Measurements from ENCODE around the gene C12orf57.

The C12orf57 gene

DNA sequence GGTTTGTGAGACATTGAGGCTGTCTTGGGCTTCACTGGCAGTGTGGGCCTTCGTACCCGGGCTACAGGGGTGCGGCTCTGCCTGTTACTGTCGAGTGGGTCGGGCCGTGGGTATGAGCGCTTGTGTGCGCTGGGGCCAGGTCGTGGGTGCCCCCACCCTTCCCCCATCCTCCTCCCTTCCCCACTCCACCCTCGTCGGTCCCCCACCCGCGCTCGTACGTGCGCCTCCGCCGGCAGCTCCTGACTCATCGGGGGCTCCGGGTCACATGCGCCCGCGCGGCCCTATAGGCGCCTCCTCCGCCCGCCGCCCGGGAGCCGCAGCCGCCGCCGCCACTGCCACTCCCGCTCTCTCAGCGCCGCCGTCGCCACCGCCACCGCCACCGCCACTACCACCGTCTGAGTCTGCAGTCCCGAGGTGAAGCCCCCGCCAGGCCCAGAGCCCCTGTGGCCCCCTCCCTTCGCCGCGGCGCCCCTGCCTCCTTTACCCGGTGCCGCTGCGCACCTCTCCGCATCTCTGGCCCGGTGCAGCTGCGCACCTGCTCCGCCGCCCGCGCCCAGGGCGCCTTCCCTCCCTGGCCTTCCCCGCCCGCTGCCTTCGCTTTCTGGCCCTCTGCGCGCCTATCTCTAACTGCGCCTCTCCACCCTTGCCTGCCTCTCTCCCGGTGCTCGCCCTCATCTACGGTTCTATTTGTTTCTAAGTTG lies 29.4 kb upstream of the C12orf57 start, which contains the start of gene ENO2:
Gene ENO2 (plus strand): TSS at position 335 of the 701 bp plus-strand sequence. CDS start 1,253 bp downstream, outside the sequence.
- peak within 1 kb of the TSS; percentile 60 for H3K4me3 ChIP-seq (ENCODE audit: low read depth, low read length)
- DNase-seq (ENCODE audit: low read depth): no peak
- TF ChIP-seq, protein P1, sequence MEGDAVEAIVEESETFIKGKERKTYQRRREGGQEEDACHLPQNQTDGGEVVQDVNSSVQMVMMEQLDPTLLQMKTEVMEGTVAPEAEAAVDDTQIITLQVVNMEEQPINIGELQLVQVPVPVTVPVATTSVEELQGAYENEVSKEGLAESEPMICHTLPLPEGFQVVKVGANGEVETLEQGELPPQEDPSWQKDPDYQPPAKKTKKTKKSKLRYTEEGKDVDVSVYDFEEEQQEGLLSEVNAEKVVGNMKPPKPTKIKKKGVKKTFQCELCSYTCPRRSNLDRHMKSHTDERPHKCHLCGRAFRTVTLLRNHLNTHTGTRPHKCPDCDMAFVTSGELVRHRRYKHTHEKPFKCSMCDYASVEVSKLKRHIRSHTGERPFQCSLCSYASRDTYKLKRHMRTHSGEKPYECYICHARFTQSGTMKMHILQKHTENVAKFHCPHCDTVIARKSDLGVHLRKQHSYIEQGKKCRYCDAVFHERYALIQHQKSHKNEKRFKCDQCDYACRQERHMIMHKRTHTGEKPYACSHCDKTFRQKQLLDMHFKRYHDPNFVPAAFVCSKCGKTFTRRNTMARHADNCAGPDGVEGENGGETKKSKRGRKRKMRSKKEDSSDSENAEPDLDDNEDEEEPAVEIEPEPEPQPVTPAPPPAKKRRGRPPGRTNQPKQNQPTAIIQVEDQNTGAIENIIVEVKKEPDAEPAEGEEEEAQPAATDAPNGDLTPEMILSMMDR (IDR thresholded peaks at IDR 0.05; ENCODE audit: control insufficient read depth, extremely low read depth, insufficient read depth): no peak

DNA sequence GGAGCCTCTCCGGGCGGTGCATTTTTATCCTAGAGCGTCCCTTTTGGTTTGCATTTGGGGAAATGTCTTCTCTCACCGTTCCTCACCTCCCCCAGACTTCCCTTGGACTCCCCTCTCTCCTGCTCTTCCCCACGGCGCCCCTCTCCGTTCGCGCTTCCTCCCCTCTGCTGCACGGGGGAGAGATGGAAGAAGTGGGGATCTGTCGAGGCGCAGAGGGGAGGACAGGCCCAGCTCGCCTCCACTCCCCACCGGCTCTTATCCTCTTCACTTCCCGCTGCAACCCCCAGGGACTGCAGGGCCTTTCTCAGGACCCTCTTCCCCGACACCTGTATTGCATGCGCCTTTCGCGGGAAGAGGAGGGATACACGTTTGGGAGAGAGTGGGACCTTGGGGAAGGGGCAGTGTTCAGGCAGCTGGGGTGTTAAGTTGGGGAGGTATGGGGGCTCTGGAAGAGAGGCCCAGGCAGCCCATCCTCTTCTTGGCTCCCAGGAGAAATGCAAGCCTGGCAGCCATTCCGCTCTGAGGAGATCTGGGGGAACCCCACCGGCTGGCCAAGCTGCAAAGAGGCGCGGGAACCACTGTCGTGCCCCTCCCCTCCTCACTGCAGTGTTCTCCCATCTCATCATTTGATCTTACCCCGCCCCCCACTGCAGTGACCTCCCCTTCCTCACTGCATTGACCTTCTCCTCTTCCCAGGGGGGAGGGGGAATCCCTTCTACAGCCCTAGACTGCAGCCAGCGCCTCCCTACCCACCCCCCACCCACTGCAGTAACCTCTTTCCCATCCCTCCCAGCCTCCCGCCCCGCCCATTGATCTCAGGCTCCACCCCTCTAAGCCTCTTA lies 28.7 kb upstream of the C12orf57 start:
- no peak for DNase-seq (ENCODE audit: low read depth)
- TF ChIP-seq, protein P1 (IDR thresholded peaks at IDR 0.05; ENCODE audit: control insufficient read depth, extremely low read depth, insufficient read depth): no peak
- peak overlapping the region; percentile 60 for H3K4me3 ChIP-seq (ENCODE audit: low read depth, low read length)

DNA sequence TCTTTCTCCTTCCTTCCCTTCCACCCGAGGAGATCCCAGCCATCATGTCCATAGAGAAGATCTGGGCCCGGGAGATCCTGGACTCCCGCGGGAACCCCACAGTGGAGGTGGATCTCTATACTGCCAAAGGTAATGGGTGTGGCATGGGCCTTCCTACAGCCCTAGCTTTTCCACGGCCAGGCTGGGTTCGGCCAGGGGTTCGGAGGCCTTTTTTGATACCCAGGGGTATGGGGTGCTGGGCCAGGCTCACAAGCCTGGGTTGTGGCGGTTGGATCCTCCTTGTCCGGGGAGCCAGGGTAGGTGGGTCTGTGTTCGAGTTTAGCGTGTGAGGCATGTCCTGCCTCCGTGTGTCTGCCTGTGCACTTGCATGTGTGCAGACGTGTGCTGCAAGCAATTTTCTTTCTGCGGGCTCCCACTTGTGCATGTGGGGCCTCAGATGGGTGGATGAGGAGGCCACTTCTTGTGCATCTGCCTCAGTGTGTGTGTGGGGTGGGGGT lies 28.0 kb upstream of the C12orf57 start:
- H3K4me3 ChIP-seq (ENCODE audit: low read depth, low read length): no peak overlapping the region
- no peak for DNase-seq (ENCODE audit: low read depth)
- TF ChIP-seq, protein P1 (IDR thresholded peaks at IDR 0.05; ENCODE audit: control insufficient read depth, extremely low read depth, insufficient read depth): no peak

DNA sequence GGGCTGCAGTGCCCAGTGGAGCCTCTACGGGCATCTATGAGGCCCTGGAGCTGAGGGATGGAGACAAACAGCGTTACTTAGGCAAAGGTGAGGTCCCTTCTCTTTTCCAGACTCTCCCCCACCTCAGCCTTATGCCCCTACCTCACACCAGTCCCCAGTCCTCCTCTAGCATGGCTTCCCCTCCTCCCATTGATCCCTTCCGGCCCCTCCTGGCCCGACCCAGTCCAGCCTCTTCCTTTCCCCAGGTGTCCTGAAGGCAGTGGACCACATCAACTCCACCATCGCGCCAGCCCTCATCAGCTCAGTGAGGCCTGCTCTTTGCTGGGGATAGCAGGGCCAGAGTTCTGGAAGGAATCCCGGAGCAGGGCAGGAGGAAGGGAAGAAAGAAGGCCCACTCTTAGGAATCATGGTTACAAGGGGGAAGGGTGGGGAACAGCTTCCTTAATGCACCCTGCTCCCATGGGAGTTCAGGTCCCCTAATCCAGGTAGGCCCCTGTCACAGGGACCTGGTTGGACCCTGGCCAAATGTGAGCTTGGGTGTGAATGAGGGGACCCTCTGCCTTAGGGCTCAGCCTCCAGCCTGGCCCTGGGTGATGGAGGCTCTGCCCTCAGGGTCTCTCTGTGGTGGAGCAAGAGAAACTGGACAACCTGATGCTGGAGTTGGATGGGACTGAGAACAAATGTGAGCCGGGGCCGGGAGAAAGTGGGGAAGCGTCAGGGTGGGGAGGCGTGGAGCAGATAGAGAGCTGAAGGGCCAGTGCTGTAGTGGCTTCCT lies 27.2 kb upstream of the C12orf57 start:
- DNase-seq (ENCODE audit: low read depth): no peak
- no peak overlapping the region for H3K4me3 ChIP-seq (ENCODE audit: low read depth, low read length)
- TF ChIP-seq, protein P1 (IDR thresholded peaks at IDR 0.05; ENCODE audit: control insufficient read depth, extremely low read depth, insufficient read depth): no peak

DNA sequence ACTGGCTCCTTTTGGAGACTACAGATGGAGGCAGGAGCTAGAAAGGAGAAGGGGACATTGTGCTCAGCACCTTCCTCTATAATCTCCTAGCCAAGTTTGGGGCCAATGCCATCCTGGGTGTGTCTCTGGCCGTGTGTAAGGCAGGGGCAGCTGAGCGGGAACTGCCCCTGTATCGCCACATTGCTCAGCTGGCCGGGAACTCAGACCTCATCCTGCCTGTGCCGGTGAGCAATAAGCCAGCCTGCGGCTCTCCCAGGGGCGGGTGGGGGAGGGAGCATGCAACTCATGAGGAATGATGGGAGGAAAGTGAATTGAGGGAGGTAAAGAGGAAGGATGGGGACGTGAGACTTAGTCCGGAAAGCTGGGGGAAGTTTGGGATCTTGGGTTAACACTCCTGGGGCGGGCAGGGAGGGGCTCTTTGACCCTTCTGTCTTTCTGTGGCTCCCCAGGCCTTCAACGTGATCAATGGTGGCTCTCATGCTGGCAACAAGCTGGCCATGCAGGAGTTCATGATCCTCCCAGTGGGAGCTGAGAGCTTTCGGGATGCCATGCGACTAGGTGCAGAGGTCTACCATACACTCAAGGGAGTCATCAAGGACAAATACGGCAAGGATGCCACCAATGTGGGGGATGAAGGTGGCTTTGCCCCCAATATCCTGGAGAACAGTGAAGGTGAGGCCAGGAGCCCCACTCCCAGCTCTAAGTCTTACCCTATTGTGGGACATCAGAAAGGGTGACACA lies 26.2 kb upstream of the C12orf57 start:
- H3K4me3 ChIP-seq (ENCODE audit: low read depth, low read length): no peak overlapping the region
- DNase-seq (ENCODE audit: low read depth): no peak
- TF ChIP-seq, protein P1 (IDR thresholded peaks at IDR 0.05; ENCODE audit: control insufficient read depth, extremely low read depth, insufficient read depth): no peak

DNA sequence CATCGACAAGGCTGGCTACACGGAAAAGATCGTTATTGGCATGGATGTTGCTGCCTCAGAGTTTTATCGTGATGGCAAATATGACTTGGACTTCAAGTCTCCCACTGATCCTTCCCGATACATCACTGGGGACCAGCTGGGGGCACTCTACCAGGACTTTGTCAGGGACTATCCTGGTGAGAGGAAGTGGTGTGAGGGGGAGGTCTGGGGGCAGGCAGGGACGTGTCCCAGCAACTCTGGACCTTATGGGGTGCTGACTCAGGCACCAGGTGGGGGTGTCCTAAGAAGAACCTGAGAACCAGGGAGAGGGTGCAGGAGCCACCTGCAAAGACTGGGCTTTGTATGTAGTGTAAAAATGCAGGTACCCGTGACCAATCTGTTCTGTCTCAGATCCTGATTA lies 24.2 kb upstream of the C12orf57 start:
- TF ChIP-seq, protein P1 (IDR thresholded peaks at IDR 0.05; ENCODE audit: control insufficient read depth, extremely low read depth, insufficient read depth): no peak
- DNase-seq (ENCODE audit: low read depth): no peak
- H3K4me3 ChIP-seq (ENCODE audit: low read depth, low read length): no peak overlapping the region
